Transverse colon (tissue), 4 donors: ENCODE results near the gene CD300E.

Experiments
- CTCF ChIP-seq, 5 experiments: fragments of 200-600 bp in 3 of 5; fragments of 450-650 bp in 2 of 5; sonication (generic) in 3 of 5; IDR thresholded peaks; 1 replicate in 2 of 5; 2 replicates in 3 of 5; pipeline ENCODE4 v1.5.1; 2016 to 2017; ENCODE audit warnings: antibody characterized with exemption in 5 of 5, inconsistent platforms in 3 of 5, mild to moderate bottlenecking in 2 of 5, moderate library complexity in 1 of 5
- EP300 ChIP-seq: sonication (generic); formaldehyde crosslinking; IDR thresholded peaks from one replicate; pipeline ENCODE4 v1.6.1; 2017; ENCODE audit warnings: antibody characterized with exemption, low read depth
- POLR2A ChIP-seq: fragments of 450-650 bp; IDR thresholded peaks from one replicate; pipeline ENCODE4 v1.6.1; 2016; ENCODE audit warnings: antibody characterized with exemption, mild to moderate bottlenecking, moderate library complexity
- POLR2AphosphoS5 ChIP-seq, 3 donors: sonication (generic); formaldehyde crosslinking; IDR thresholded peaks; one replicate each; pipeline ENCODE4 v1.6.1; 2016; ENCODE audit warnings: antibody characterized with exemption in 3 of 3

- TF ChIP-seq CTCF (IDR thresholded peaks at IDR 0.05) (no peak), POLR2A (no peak), POLR2AphosphoS5 (IDR thresholded peaks at IDR 0.05) (no peak), EP300 (no peak)
Observed at GRCh38 chr17:74608511-74608910, 15.0 kb downstream of the CD300E start.
